ENCODE measurements around the gene MAML3.

Gene MAML3

GRCh38 chr4:139789096-139789654 is 364.8 kb downstream of the MAML3 start:
- Histone ChIP-seq H4K20me1 (ENCODE audit: insufficient read depth, low read length) (no peaks in the 10 kb centered on the region), H3K4me3 (ENCODE audit: low read length) (no peak overlapping the region), H3K27ac (ENCODE audit: low read length) (no peak overlapping the region), H3K27me3 (ENCODE audit: low read depth, low read length) (peaks cover 48% of the 10 kb centered on the region), H3K9ac (ENCODE audit: low read length) (no peak overlapping the region), H3K4me2 (ENCODE audit: low read length) (no peak overlapping the region), H3K79me2 (ENCODE audit: low read length) (no peaks in the 10 kb centered on the region), H3K36me3 (replicated peaks; ENCODE audit: low read depth, low read length) (no peaks in the 10 kb centered on the region), H3K4me1 (ENCODE audit: low read length) (peaks cover 13% of the 10 kb centered on the region), H2AFZ (ENCODE audit: low read depth, low read length) (no peak overlapping the region), H3K9me3 (ENCODE audit: insufficient read depth, low read length) (no peaks in the 10 kb centered on the region)
- TF ChIP-seq EZH2phosphoT487 (IDR thresholded peaks at IDR 0.05; ENCODE audit: low read depth): no peak
- TF ChIP-seq CTCF (IDR thresholded peaks at IDR 0.05; ENCODE audit: low read depth, low read length): no peak

- H3K27me3 ChIP-seq (ENCODE audit: low read depth, low read length): peaks cover 31% of the 10 kb centered on the region
- H3K9ac ChIP-seq (ENCODE audit: low read length): no peak overlapping the region
- H2AFZ ChIP-seq (ENCODE audit: low read depth, low read length): no peak overlapping the region
- peaks cover 13% of the 10 kb centered on the region for H3K4me1 ChIP-seq (ENCODE audit: low read length)
- no peaks in the 10 kb centered on the region for H3K79me2 ChIP-seq (ENCODE audit: low read length)
- no peaks in the 10 kb centered on the region for H3K9me3 ChIP-seq (ENCODE audit: insufficient read depth, low read length)
- H3K4me3 ChIP-seq (ENCODE audit: low read length): peak overlapping the region; percentile 37
- no peaks in the 10 kb centered on the region for H3K36me3 ChIP-seq (replicated peaks; ENCODE audit: low read depth, low read length)
- no peaks in the 10 kb centered on the region for H4K20me1 ChIP-seq (ENCODE audit: insufficient read depth, low read length)
- H3K27ac ChIP-seq (ENCODE audit: low read length): no peak overlapping the region
- H3K4me2 ChIP-seq (ENCODE audit: low read length): peak overlapping the region; percentile 71
- TF ChIP-seq EZH2phosphoT487 (IDR thresholded peaks at IDR 0.05; ENCODE audit: low read depth): no peak
- no peak for TF ChIP-seq CTCF (IDR thresholded peaks at IDR 0.05; ENCODE audit: low read depth, low read length)
Measured at GRCh38 chr4:139786494-139787354, 367.3 kb downstream of the MAML3 start.

GRCh38 chr4:139785356-139785755 is 368.6 kb downstream of the MAML3 start:
- no peak overlapping the region for H3K27ac ChIP-seq (ENCODE audit: low read length)
- peaks cover 13% of the 10 kb centered on the region for H3K4me1 ChIP-seq (ENCODE audit: low read length)
- H3K79me2 ChIP-seq (ENCODE audit: low read length): no peaks in the 10 kb centered on the region
- H3K4me2 ChIP-seq (ENCODE audit: low read length): no peak overlapping the region
- H3K27me3 ChIP-seq (ENCODE audit: low read depth, low read length): peaks cover 24% of the 10 kb centered on the region
- no peaks in the 10 kb centered on the region for H3K9me3 ChIP-seq (ENCODE audit: insufficient read depth, low read length)
- H4K20me1 ChIP-seq (ENCODE audit: insufficient read depth, low read length): no peaks in the 10 kb centered on the region
- H3K36me3 ChIP-seq (replicated peaks; ENCODE audit: low read depth, low read length): no peaks in the 10 kb centered on the region
- no peak overlapping the region for H3K9ac ChIP-seq (ENCODE audit: low read length)
- H2AFZ ChIP-seq (ENCODE audit: low read depth, low read length): no peak overlapping the region
- TF ChIP-seq EZH2phosphoT487 (IDR thresholded peaks at IDR 0.05; ENCODE audit: low read depth): no peak
- TF ChIP-seq CTCF (IDR thresholded peaks at IDR 0.05; ENCODE audit: low read depth, low read length): no peak
- H3K4me3 ChIP-seq (ENCODE audit: low read length): no peak overlapping the region

- Histone ChIP-seq H3K4me3 (ENCODE audit: low read length) (no peak overlapping the region), H3K79me2 (ENCODE audit: low read length) (no peaks in the 10 kb centered on the region), H2AFZ (ENCODE audit: low read depth, low read length) (no peak overlapping the region), H3K9ac (ENCODE audit: low read length) (no peak overlapping the region), H3K9me3 (ENCODE audit: insufficient read depth, low read length) (no peaks in the 10 kb centered on the region), H3K27ac (ENCODE audit: low read length) (no peak overlapping the region), H3K4me2 (ENCODE audit: low read length) (no peak overlapping the region), H3K4me1 (ENCODE audit: low read length) (peaks cover 13% of the 10 kb centered on the region), H3K27me3 (ENCODE audit: low read depth, low read length) (peaks cover 14% of the 10 kb centered on the region), H3K36me3 (replicated peaks; ENCODE audit: low read depth, low read length) (no peaks in the 10 kb centered on the region), H4K20me1 (ENCODE audit: insufficient read depth, low read length) (no peaks in the 10 kb centered on the region)
- no peak for TF ChIP-seq CTCF (IDR thresholded peaks at IDR 0.05; ENCODE audit: low read depth, low read length)
- TF ChIP-seq EZH2phosphoT487 (IDR thresholded peaks at IDR 0.05; ENCODE audit: low read depth): no peak
Measured at GRCh38 chr4:139783741-139784484, 370.1 kb downstream of the MAML3 start.
